GM12878 (cell line): ENCODE measurements around the gene IGF1R. TPM values are rescaled to one million over a fixed set of nuclear protein-coding genes. Genes with fewer than 3 reads are reported as not detected.
A peak's percentile ranks its signal among the peaks of the same experiment; 100 is the strongest.

Experiments
- ATAC-seq: fragments of 200-7000 bp; cut with Tn5 transposase; 3 replicates; pipeline ENCODE4 v1.9.1; 2020; ENCODE audit warnings: mild to moderate bottlenecking, moderate library complexity
- BruUV-seq: library from RNA; stranded (reverse); fragments of 400-500 nt; replicated peaks from 2 replicates; lab custom pipeline; 2021; lab: Mats Ljungman, UMichigan
- CTCF ChIA-PET: fragments of 300-600 bp; sonication (Branson Sonifier 250); formaldehyde crosslinking; extraction: SDS; loops from one replicate; lab custom pipeline; 2021; ENCODE audit warnings: inconsistent platforms; lab: Yijun Ruan, JAX
- POLR2A ChIA-PET: fragments of 350-600 bp; formaldehyde crosslinking; extraction: SDS; loops from one replicate; lab custom pipeline; 2021; ENCODE audit warnings: inconsistent platforms; lab: Charles Lee
- RAD21 ChIA-PET: fragments of 300-600 bp; sonication (Branson Sonifier 250); formaldehyde crosslinking; loops from one replicate; lab custom pipeline; 2023; ENCODE audit warnings: antibody characterized with exemption; ENCODE audit not compliant: unreplicated experiment; lab: Charles Lee
- SMC1A ChIA-PET: fragments of 300-600 bp; sonication (Branson Sonifier 250); formaldehyde crosslinking; loops from one replicate; lab custom pipeline; 2023; ENCODE audit not compliant: unreplicated experiment, uncharacterized antibody; lab: Charles Lee
- DNase-seq: peaks from one replicate; pipeline ENCODE4 v3.0.0-alpha.2; 2011; ENCODE audit warnings: low read depth, low spot score
- FAIRE-seq: peaks from 3 replicates; lab custom pipeline; 2011; peaks lifted over from hg19 to GRCh38; lab: Jason Lieb, UNC
- H2AFZ ChIP-seq: 2 replicates; pipeline ENCODE4 v1.6.0; 2011; ENCODE audit warnings: low read depth, low read length, control low read depth; ENCODE audit not compliant: control insufficient read depth
- H3K27ac ChIP-seq: 2 replicates; pipeline ENCODE4 v1.5.1; 2011; ENCODE audit warnings: control low read depth; ENCODE audit not compliant: control insufficient read depth, insufficient read depth
- H3K27me3 ChIP-seq, 2 experiments: replicated peaks in 1 of 2; 2 replicates each; pipeline versions ENCODE4 v1.6.0 to v1.6.1; 2011; ENCODE audit warnings: low read length in 1 of 2; ENCODE audit not compliant: control insufficient read depth in 2 of 2, insufficient read depth in 2 of 2
- H3K36me3 ChIP-seq, 2 experiments: 2 replicates each; pipeline ENCODE4 v1.5.1; 2011; ENCODE audit warnings: low read length in 1 of 2; ENCODE audit not compliant: control insufficient read depth in 2 of 2, insufficient read depth in 2 of 2
- H3K4me1 ChIP-seq: 2 replicates; pipeline ENCODE4 v1.6.1; 2011; ENCODE audit warnings: mild to moderate bottlenecking, low read length, moderate library complexity, mixed read lengths; ENCODE audit not compliant: control insufficient read depth, insufficient read depth
- H3K4me2 ChIP-seq: 2 replicates; pipeline ENCODE4 v1.6.0; 2011; ENCODE audit warnings: control low read depth; ENCODE audit not compliant: control insufficient read depth, insufficient read depth
- H3K4me3 ChIP-seq: fragments of 200-600 bp; sonication (generic); 2 replicates; pipeline ENCODE4 v1.5.1; 2016
- H3K79me2 ChIP-seq: 2 replicates; pipeline ENCODE4 v1.6.0; 2011; ENCODE audit warnings: low read length; ENCODE audit not compliant: control insufficient read depth, insufficient read depth
- H3K9ac ChIP-seq: 2 replicates; pipeline ENCODE4 v1.8.0; 2011; ENCODE audit warnings: low read length, control low read depth, mixed read lengths; ENCODE audit not compliant: control insufficient read depth, insufficient read depth
- H3K9me3 ChIP-seq: replicated peaks from 3 replicates; pipeline ENCODE4 v1.5.1; 2011; ENCODE audit warnings: mild to moderate bottlenecking, low read length; ENCODE audit not compliant: control insufficient read depth, insufficient read depth
- H4K20me1 ChIP-seq: 2 replicates; pipeline ENCODE4 v1.6.0; 2011; ENCODE audit not compliant: control insufficient read depth, insufficient read depth
- EGR1 ChIP-seq, 2 experiments: IDR thresholded peaks; 1 replicate in 1 of 2; 2 replicates in 1 of 2; pipeline ENCODE4 v1.6.1; 2011 to 2012; ENCODE audit warnings: low read depth in 2 of 2, low read length in 2 of 2, borderline replicate concordance in 1 of 2, mild to moderate bottlenecking in 1 of 2, moderate library complexity in 1 of 2
- EZH2 ChIP-seq: IDR thresholded peaks from 2 replicates; pipeline ENCODE4 v1.6.1; 2012; ENCODE audit warnings: low read depth, mild to moderate bottlenecking, control low read depth, inconsistent platforms, low read length, borderline replicate concordance; ENCODE audit not compliant: control insufficient read depth
- RAD21 ChIP-seq: IDR thresholded peaks from 2 replicates; pipeline ENCODE4 v1.6.1; 2011; ENCODE audit warnings: mild to moderate bottlenecking, low read depth, low read length, moderate library complexity; ENCODE audit not compliant: insufficient read depth
- SMC3 ChIP-seq: IDR thresholded peaks from 2 replicates; pipeline ENCODE4 v1.6.1; 2011; ENCODE audit warnings: low read length, improper control_type of control experiment, borderline replicate concordance
- SP1 ChIP-seq: IDR thresholded peaks from one replicate; pipeline ENCODE4 v1.6.1; 2011; ENCODE audit warnings: low read depth, low read length
- SPI1 ChIP-seq: IDR thresholded peaks from 2 replicates; pipeline ENCODE4 v1.6.1; 2011; ENCODE audit warnings: low read depth, mild to moderate bottlenecking, low read length, moderate library complexity, borderline replicate concordance; ENCODE audit not compliant: insufficient read depth
- WGBS: methylation state at CpG from one replicate; pipeline ENCODE4 v1.1.6; 2016; ENCODE audit warnings: low lambda C conversion rate; ENCODE audit not compliant: insufficient replicate concordance, insufficient coverage; ENCODE audit errors: missing lambda C conversion rate; 5-methylcytosine and 5-hydroxymethylcytosine counted together
- in situ Hi-C: fragments of 300-500 bp; cut with MboI; formaldehyde crosslinking; loops from 9 replicates; pipeline ENCODE4 v1.14.3; 2018; ENCODE audit warnings: mixed read lengths
- intact Hi-C: fragments of 100-400 bp; cut with micrococcal nuclease; formaldehyde crosslinking; loops from one replicate; pipeline ENCODE4 v1.14.2; 2022; ENCODE audit not compliant: unreplicated experiment
- polyA plus RNA-seq, 11 experiments: library from polyadenylated mRNA; depleted of rRNA in 4 of 11; unstranded in 6 of 11; stranded (reverse) in 5 of 11; fragments of >200 nt; fragmentation: Nextera tagmentation in 4 of 11; fragmentation: Illumina TruSeq in 1 of 11; extraction: Ambion mirVana in 4 of 11; extraction: Trizol in 1 of 11; gene quantifications; 1 replicate in 1 of 11; 2 replicates in 10 of 11; pipeline versions ENCODE4 v1.2.1 to v1.2.3, GENCODE V29; 2011 to 2016; ENCODE audit warnings: inconsistent platforms in 2 of 11, missing spikeins in 2 of 11, low read depth in 1 of 11
- total RNA-seq, 4 experiments: library from RNA; depleted of rRNA in 3 of 4; stranded (reverse); fragments of >200 nt in 3 of 4; fragmentation: Illumina TruSeq in 1 of 4; extraction: Trizol in 1 of 4; gene quantifications; 2 replicates each; pipeline versions ENCODE4 v1.2.1 to v1.2.3, GENCODE V29; 2013 to 2021
- TF ChIP-seq, protein P1 (sequence below), 3 experiments: IDR thresholded peaks in 2 of 3; conservative IDR thresholded peaks in 1 of 3; 2 replicates each; pipeline ENCODE4 v1.5.1; 2011; ENCODE audit warnings: low read depth in 3 of 3, low read length in 3 of 3, mild to moderate bottlenecking in 3 of 3, control low read depth in 2 of 3, moderate library complexity in 2 of 3, inconsistent platforms in 1 of 3, mixed read lengths in 1 of 3; ENCODE audit not compliant: control insufficient read depth in 2 of 3, insufficient read depth in 1 of 3; ENCODE audit errors: extremely low read depth in 1 of 3
- TF ChIP-seq, protein P2 (sequence below): fragments of 450-650 bp; IDR thresholded peaks from 2 replicates; pipeline ENCODE4 v1.6.1; 2014; ENCODE audit warnings: mild to moderate bottlenecking
- TF ChIP-seq, protein P3 (sequence below): IDR thresholded peaks from 2 replicates; pipeline ENCODE4 v1.6.1; 2011; ENCODE audit warnings: borderline replicate concordance, low read depth, mild to moderate bottlenecking, moderate library complexity, low read length; ENCODE audit not compliant: insufficient read depth, poor library complexity, severe bottlenecking

Gene IGF1R
- total and polyA plus RNA-seq, 10 of the 15 experiments (the other 5 are each of a cell fraction or from before 2014, with no cell fraction given) = 0.03 to 2.7 (median 0.66) TPM

DNA sequence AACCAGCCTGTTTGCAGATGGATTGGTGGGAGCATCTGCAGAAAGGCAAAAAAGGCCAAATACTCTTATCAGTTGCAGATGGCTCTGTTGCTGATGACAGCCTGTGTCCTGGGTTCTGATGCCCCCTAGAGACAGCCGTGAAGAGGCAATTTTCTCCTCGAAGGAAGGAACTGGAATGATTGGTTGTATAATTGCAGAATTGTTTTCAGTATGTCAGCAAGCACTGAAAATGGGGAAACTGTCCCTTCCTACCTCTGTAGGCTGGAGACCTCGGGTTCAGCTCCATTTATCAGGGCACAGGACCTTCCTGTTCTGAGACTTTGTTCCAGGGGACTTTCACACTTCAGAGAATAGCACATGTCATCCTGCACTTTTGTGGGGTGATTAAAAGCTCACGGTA is 256.2 kb downstream of the IGF1R start:
- ChIA-PET RAD21 (interaction anchor here (0.8 to 1.4 kb wide), 5 partner anchors 42 to 172 kb away, joined by 3 to 4 read pairs (median 3); no protein-coding TSS in a partner anchor), POLR2A (no interaction called here), CTCF (interaction anchor here (0.6 to 3.3 kb wide), 16 partner anchors 9 to 174 kb away, joined by 3 to 12 read pairs (median 4); no protein-coding TSS in a partner anchor), SMC1A (interaction anchor here (0.6 to 3.6 kb wide), 12 partner anchors 19 to 172 kb away, joined by 3 to 12 read pairs (median 4); no protein-coding TSS in a partner anchor)
- no peak for DNase-seq
- Histone ChIP-seq H3K27ac (no peak overlapping the region), H3K9ac (no peak overlapping the region), H2AFZ (peak overlapping the region; percentile 51; the same call in 1 of the 2 replicates), H4K20me1 (no peaks in the 10 kb centered on the region), H3K79me2 (no peaks in the 10 kb centered on the region), H3K36me3 (no peaks in the 10 kb centered on the region), H3K27me3 (no peaks in the 10 kb centered on the region), H3K4me1 (no peaks in the 10 kb centered on the region; the same call in 1 of the 2 replicates), H3K9me3 (peaks cover 1% of the 10 kb centered on the region; the same call in 2 of the 3 replicates), H3K4me3 (no peak overlapping the region), H3K4me2 (no peak overlapping the region)
- TF ChIP-seq SP1 (no peak), SPI1 (peak; percentile 10; the same call in 1 of the 2 replicates), RAD21 (peak; percentile 51), EZH2 (no peak), SMC3 (peak; percentile 47), EGR1 (IDR thresholded peaks at IDR 0.05; ENCODE audit: borderline replicate concordance in 1 of 2, low read depth in 2 of 2, low read length in 2 of 2) (no peak)
- TF ChIP-seq, protein P1, sequence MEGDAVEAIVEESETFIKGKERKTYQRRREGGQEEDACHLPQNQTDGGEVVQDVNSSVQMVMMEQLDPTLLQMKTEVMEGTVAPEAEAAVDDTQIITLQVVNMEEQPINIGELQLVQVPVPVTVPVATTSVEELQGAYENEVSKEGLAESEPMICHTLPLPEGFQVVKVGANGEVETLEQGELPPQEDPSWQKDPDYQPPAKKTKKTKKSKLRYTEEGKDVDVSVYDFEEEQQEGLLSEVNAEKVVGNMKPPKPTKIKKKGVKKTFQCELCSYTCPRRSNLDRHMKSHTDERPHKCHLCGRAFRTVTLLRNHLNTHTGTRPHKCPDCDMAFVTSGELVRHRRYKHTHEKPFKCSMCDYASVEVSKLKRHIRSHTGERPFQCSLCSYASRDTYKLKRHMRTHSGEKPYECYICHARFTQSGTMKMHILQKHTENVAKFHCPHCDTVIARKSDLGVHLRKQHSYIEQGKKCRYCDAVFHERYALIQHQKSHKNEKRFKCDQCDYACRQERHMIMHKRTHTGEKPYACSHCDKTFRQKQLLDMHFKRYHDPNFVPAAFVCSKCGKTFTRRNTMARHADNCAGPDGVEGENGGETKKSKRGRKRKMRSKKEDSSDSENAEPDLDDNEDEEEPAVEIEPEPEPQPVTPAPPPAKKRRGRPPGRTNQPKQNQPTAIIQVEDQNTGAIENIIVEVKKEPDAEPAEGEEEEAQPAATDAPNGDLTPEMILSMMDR (IDR thresholded peaks at IDR 0.05 in 2 of 3, conservative IDR thresholded peaks at IDR 0.05 in 1 of 3; ENCODE audit: control insufficient read depth in 2 of 3, extremely low read depth in 1 of 3, insufficient read depth in 1 of 3, low read depth in 3 of 3, low read length in 3 of 3) = peak; percentile 55 to 63 (median 62)
- TF ChIP-seq, protein P2, sequence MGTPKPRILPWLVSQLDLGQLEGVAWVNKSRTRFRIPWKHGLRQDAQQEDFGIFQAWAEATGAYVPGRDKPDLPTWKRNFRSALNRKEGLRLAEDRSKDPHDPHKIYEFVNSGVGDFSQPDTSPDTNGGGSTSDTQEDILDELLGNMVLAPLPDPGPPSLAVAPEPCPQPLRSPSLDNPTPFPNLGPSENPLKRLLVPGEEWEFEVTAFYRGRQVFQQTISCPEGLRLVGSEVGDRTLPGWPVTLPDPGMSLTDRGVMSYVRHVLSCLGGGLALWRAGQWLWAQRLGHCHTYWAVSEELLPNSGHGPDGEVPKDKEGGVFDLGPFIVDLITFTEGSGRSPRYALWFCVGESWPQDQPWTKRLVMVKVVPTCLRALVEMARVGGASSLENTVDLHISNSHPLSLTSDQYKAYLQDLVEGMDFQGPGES = no peak
- TF ChIP-seq, protein P3, sequence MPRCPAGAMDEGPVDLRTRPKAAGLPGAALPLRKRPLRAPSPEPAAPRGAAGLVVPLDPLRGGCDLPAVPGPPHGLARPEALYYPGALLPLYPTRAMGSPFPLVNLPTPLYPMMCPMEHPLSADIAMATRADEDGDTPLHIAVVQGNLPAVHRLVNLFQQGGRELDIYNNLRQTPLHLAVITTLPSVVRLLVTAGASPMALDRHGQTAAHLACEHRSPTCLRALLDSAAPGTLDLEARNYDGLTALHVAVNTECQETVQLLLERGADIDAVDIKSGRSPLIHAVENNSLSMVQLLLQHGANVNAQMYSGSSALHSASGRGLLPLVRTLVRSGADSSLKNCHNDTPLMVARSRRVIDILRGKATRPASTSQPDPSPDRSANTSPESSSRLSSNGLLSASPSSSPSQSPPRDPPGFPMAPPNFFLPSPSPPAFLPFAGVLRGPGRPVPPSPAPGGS = no peak
- intact Hi-C loops (loop anchor here (1.0 to 5.0 kb wide), 2 partner anchors 153 to 172 kb away; no protein-coding TSS in a partner anchor), in situ Hi-C loops (no loop called here)
- FAIRE-seq = peak; percentile 54
- no TSS peak for BruUV-seq
- ATAC-seq = peak; percentile 82
- 23% methylated on average over 4 of the region's 4 CpGs for WGBS
